ENCODE results near the gene WSB2.
"Not testable (repeated sequence)": the region's sequence is repeated elsewhere in the genome, so short reads cannot be mapped to it uniquely, and the experiment has no call there.

The WSB2 gene

DNA sequence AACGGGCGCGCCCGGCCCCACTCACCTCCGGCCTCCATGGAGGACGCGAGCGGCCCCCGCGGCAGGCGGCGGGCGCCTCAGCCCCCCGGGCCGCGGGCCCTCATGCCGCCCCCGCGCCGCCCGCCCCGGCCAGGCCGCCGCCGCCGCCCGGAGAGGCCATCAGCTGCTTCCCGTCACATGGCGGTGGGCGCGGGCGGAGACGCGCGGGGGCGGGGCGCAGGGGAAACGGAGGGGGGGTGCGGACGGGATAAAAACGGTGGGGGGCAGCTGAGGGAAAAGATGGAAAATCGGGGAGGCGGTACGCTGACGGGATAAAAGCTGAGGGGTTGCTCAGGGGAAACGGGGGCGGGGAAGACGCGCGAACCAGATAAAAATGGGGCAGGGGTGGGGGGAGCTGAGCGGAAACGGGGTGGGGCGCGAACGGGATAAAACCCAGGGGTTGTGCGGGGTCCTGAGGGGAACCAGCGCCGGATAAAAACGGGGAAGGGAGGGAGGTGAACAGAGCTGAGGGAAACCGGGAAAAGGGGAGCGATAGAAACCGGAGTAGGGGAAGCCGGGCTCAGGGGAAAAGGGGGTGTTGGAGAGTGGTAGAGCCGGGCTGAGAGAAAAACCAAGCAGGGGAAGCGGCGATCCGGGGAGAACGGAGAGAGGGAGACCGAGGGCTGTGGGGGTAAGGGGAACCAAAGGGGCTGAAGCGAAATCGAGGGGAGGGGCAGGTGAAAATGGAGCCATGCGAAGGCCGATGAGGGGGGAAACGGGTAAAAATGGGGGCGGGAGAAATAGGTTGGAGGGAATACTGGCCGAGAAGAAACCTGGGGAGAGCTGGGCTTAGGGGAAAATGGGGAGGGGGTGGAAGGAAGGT lies at the start of gene WSB2:
TSS of gene WSB2 (minus strand) at position 169 of the 862 bp plus-strand sequence. CDS start at position 38, 131 bp downstream.
- peak within 1 kb of the TSS; percentile 73 for H3K4me3 ChIP-seq (ENCODE audit: low read length)
- no peak for TF ChIP-seq ZNF274 (IDR thresholded peaks at IDR 0.05; ENCODE audit: low read depth, low read length)

DNA sequence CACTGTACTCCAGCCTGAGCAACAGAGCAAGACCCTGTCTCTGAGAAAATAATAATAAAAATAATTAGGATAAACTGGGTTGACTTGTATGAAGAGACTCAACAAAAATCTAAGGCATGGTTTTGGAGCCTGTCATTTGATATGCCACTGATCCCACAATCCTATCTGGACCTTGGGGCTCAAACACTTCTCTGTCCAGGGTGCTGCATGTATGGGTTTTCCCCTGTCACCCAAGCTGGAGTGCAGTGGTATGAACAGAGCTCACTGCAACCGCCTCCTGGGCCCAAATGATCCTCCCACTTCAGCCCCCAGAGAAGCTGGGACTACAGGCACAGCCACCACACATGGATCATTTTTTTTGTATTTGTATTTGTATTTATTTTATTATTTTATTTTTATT lies 48.1 kb upstream of the WSB2 start:
- no peak overlapping the region for H3K4me3 ChIP-seq (ENCODE audit: low read length)
- TF ChIP-seq ZNF274 (IDR thresholded peaks at IDR 0.05; ENCODE audit: low read depth, low read length): no peak

GRCh38 chr12:118107694-118108093 lies 46.7 kb upstream of the WSB2 start:
- no peak overlapping the region for H3K4me3 ChIP-seq (ENCODE audit: low read length)
- TF ChIP-seq ZNF274 (IDR thresholded peaks at IDR 0.05; ENCODE audit: low read depth, low read length): no peak

- H3K4me3 ChIP-seq (ENCODE audit: low read length): no peak overlapping the region
- no peak for TF ChIP-seq ZNF274 (IDR thresholded peaks at IDR 0.05; ENCODE audit: low read depth, low read length)
Measured at GRCh38 chr12:118107011-118107410, 46.0 kb upstream of the WSB2 start.

GRCh38 chr12:118103601-118104382 lies 42.8 kb upstream of the WSB2 start, which contains the start of gene VSIG10:
VSIG10 (minus strand) TSS chr12:118104011; CDS start chr12:118103671, 340 bp downstream.
- peak within 1 kb of the TSS; percentile 61 for H3K4me3 ChIP-seq (ENCODE audit: low read length)
- TF ChIP-seq ZNF274 (IDR thresholded peaks at IDR 0.05; ENCODE audit: low read depth, low read length): no peak

DNA sequence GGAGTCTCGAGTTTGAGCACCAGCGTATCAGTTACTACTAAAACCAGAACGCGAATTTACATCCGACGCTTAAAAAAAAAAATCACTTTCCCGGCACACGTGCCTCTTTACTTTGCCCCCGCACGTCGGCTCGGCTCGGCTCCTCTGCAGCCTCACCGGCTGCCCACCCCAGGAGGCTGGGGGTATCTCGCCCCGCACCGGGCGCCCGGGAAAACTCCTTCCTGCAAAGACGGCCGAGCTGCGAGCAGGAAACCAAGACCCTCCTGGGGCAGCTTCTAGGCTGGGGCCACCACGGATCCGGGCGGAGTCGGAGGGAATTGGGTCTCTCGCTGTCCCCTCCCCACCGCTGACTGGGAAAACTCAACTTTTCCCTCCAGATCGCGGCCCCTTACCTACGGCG lies 42.2 kb upstream of the WSB2 start:
- no peak for TF ChIP-seq ZNF274 (IDR thresholded peaks at IDR 0.05; ENCODE audit: low read depth, low read length)
- H3K4me3 ChIP-seq (ENCODE audit: low read length): peak overlapping the region; percentile 61

DNA sequence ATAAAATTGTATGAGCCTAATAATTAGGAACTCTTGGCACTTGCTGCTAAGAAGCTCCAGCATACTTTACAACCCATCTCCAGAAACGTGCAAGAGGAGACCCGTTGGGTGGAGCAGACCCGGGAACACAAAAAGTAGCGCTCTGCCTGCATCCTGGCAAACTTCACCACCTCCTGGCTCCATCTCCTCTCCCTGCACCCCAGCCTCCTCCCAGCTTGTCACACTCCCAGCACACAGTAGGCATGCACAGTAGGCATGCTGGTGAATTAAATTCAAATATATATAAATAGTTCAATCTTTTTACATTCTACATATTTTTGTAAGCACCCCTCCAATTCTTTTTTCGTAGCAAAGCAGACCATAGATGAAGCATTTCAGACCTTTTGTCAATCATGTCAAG lies 41.6 kb upstream of the WSB2 start:
- no peak for TF ChIP-seq ZNF274 (IDR thresholded peaks at IDR 0.05; ENCODE audit: low read depth, low read length)
- H3K4me3 ChIP-seq (ENCODE audit: low read length): no peak overlapping the region

- no peak overlapping the region for H3K4me3 ChIP-seq (ENCODE audit: low read length)
Measured at GRCh38 chr12:118102070-118102469, 41.1 kb upstream of the WSB2 start.

GRCh38 chr12:118101051-118101450 lies 40.1 kb upstream of the WSB2 start:
- no peak overlapping the region for H3K4me3 ChIP-seq (ENCODE audit: low read length)
- no peak for TF ChIP-seq ZNF274 (IDR thresholded peaks at IDR 0.05; ENCODE audit: low read depth, low read length)

More at GRCh38 chr12:118102070-118102469, 41.1 kb upstream of the WSB2 start:
- no peak for TF ChIP-seq ZNF274 (IDR thresholded peaks at IDR 0.05; ENCODE audit: low read depth, low read length)

- no peak for TF ChIP-seq ZNF274 (IDR thresholded peaks at IDR 0.05; ENCODE audit: low read depth, low read length)
Measured at GRCh38 chr12:118098911-118099671, 38.1 kb upstream of the WSB2 start.

GRCh38 chr12:118098401-118098800 lies 37.4 kb upstream of the WSB2 start:
- H3K4me3 ChIP-seq (ENCODE audit: low read length): no peak overlapping the region
- TF ChIP-seq ZNF274 (IDR thresholded peaks at IDR 0.05; ENCODE audit: low read depth, low read length): no peak

More at GRCh38 chr12:118098911-118099671, 38.1 kb upstream of the WSB2 start:
- no peak overlapping the region for H3K4me3 ChIP-seq (ENCODE audit: low read length)

GRCh38 chr12:118094039-118094438 lies 33.1 kb upstream of the WSB2 start:
- H3K4me3 ChIP-seq (ENCODE audit: low read length): no peak overlapping the region
- no peak for TF ChIP-seq ZNF274 (IDR thresholded peaks at IDR 0.05; ENCODE audit: low read depth, low read length)

DNA sequence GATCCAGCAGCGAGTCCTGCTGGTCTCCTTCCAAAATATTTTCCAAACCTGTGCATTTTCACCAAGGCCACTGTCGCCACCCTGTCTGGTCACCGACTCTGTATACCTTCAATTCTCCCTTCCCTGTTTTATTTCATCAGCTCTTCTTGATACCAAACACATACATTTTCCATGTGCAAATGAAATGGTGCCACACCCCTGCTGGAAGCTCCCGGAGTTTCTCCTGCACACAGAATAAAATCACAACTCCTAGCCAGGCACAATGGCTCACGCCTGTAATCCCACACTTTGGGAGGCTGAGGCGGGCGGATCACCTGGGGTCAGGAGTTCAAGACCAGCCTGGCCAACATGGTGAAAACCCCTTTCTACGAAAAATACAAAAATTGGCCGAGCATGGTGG lies 28.8 kb upstream of the WSB2 start:
- TF ChIP-seq ZNF274 (IDR thresholded peaks at IDR 0.05; ENCODE audit: low read depth, low read length): no peak
- H3K4me3 ChIP-seq (ENCODE audit: low read length): no peak overlapping the region

DNA sequence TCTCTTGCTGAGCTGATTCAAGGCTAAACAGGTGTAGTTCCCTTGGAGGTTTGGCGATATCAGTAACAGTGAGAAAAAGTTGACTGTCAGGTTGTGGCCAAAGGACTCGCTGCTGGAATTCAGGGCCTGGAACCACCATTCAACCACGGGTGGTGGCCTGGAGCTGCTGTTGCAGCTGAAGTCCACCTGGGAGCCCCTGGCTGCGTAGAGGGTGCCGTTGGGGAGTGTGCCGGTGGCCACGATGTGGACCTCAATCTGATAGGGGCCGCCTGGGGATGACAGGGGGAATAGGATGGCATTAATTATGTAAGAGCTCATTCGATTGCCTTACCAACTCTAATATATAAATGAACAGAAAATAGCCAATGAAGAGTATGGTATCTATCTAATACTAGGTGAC lies 21.2 kb upstream of the WSB2 start:
- no peak overlapping the region for H3K4me3 ChIP-seq (ENCODE audit: low read length)
- no peak for TF ChIP-seq ZNF274 (IDR thresholded peaks at IDR 0.05; ENCODE audit: low read depth, low read length)

DNA sequence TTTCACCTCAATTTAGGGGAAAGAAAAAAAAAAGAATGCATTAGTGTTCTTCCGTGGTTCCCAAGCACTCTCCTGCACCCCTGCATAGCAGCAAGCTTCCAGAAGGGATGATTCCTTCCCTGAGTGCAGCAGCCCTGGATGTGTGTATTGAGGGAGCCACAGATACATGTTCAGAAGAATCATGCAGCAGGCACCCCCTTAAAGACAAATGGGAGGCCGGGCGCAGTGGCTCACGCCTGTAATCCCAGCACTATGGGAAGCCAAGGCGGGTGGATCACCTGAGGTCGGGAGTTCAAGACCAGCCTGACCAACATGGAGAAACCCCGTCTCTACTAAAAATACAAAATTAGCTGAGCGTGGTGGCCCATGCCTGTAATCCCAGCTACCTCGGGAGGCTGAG lies 20.5 kb upstream of the WSB2 start:
- H3K4me3 ChIP-seq (ENCODE audit: low read length): not testable (repeated sequence)
